ENCODE results near the gene SRGAP2B.
"Not testable (repeated sequence)": the region's sequence is repeated elsewhere in the genome, so short reads cannot be mapped to it uniquely, and the experiment has no call there.

The SRGAP2B gene

GRCh38 chr1:145048181-145048856 is 46.8 kb downstream of the SRGAP2B start:
- not testable (repeated sequence) for FAIRE-seq; DNase-seq (ENCODE audit: insufficient read length, low spot score)

- DNase-seq (ENCODE audit: insufficient read length, low spot score); FAIRE-seq: not testable (repeated sequence)
Measured at GRCh38 chr1:145047553-145047952, 47.6 kb downstream of the SRGAP2B start.

- DNase-seq (ENCODE audit: insufficient read length, low spot score); FAIRE-seq: not testable (repeated sequence)
Measured at GRCh38 chr1:145045571-145046273, 49.4 kb downstream of the SRGAP2B start.

- DNase-seq (ENCODE audit: insufficient read length, low spot score); FAIRE-seq: not testable (repeated sequence)
Measured at GRCh38 chr1:145041519-145041918, 53.6 kb downstream of the SRGAP2B start.

- not testable (repeated sequence) for DNase-seq (ENCODE audit: insufficient read length, low spot score); FAIRE-seq
Measured at GRCh38 chr1:145036019-145036418, 59.1 kb downstream of the SRGAP2B start.

GRCh38 chr1:145033523-145033922 is 61.6 kb downstream of the SRGAP2B start:
- not testable (repeated sequence) for FAIRE-seq; DNase-seq (ENCODE audit: insufficient read length, low spot score)

GRCh38 chr1:145027251-145027650 is 67.9 kb downstream of the SRGAP2B start:
- not testable (repeated sequence) for FAIRE-seq; DNase-seq (ENCODE audit: insufficient read length, low spot score)

GRCh38 chr1:145025286-145025685 is 69.8 kb downstream of the SRGAP2B start:
- not testable (repeated sequence) for FAIRE-seq; DNase-seq (ENCODE audit: insufficient read length, low spot score)

GRCh38 chr1:145022259-145022658 is 72.9 kb downstream of the SRGAP2B start:
- not testable (repeated sequence) for DNase-seq (ENCODE audit: insufficient read length, low spot score); FAIRE-seq

- not testable (repeated sequence) for DNase-seq (ENCODE audit: insufficient read length, low spot score); FAIRE-seq
Measured at GRCh38 chr1:145021749-145022148, 73.4 kb downstream of the SRGAP2B start.

- DNase-seq (ENCODE audit: insufficient read length, low spot score); FAIRE-seq: not testable (repeated sequence)
Measured at GRCh38 chr1:145019709-145020108, 75.4 kb downstream of the SRGAP2B start.

- FAIRE-seq; DNase-seq (ENCODE audit: insufficient read length, low spot score): not testable (repeated sequence)
Measured at GRCh38 chr1:145017725-145018124, 77.4 kb downstream of the SRGAP2B start.

GRCh38 chr1:145016492-145016862 is 78.7 kb downstream of the SRGAP2B start:
- FAIRE-seq; DNase-seq (ENCODE audit: insufficient read length, low spot score): not testable (repeated sequence)

- not testable (repeated sequence) for FAIRE-seq; DNase-seq (ENCODE audit: insufficient read length, low spot score)
Measured at GRCh38 chr1:145015744-145016491, 79.2 kb downstream of the SRGAP2B start.

- not testable (repeated sequence) for DNase-seq (ENCODE audit: insufficient read length, low spot score); FAIRE-seq
Measured at GRCh38 chr1:145013353-145013752, 81.8 kb downstream of the SRGAP2B start.

- not testable (repeated sequence) for FAIRE-seq; DNase-seq (ENCODE audit: insufficient read length, low spot score)
Measured at GRCh38 chr1:145011811-145012210, 83.3 kb downstream of the SRGAP2B start.

GRCh38 chr1:145010580-145010979 is 84.5 kb downstream of the SRGAP2B start:
- not testable (repeated sequence) for FAIRE-seq

GRCh38 chr1:145009928-145010327 is 85.2 kb downstream of the SRGAP2B start:
- not testable (repeated sequence) for FAIRE-seq; DNase-seq (ENCODE audit: insufficient read length, low spot score)

More at GRCh38 chr1:145010580-145010979, 84.5 kb downstream of the SRGAP2B start:
- not testable (repeated sequence) for DNase-seq (ENCODE audit: insufficient read length, low spot score)

GRCh38 chr1:145008388-145008787 is 86.7 kb downstream of the SRGAP2B start:
- not testable (repeated sequence) for FAIRE-seq

GRCh38 chr1:145005142-145005541 is 90.0 kb downstream of the SRGAP2B start:
- not testable (repeated sequence) for DNase-seq (ENCODE audit: insufficient read length, low spot score); FAIRE-seq

More at GRCh38 chr1:145008388-145008787, 86.7 kb downstream of the SRGAP2B start:
- DNase-seq (ENCODE audit: insufficient read length, low spot score), result not testable (repeated sequence)

Data from D721Med (cell line).